ENCODE results near the gene TSPEAR.
"Not testable (repeated sequence)": the region's sequence is repeated elsewhere in the genome, so short reads cannot be mapped to it uniquely, and the experiment has no call there.

DNA sequence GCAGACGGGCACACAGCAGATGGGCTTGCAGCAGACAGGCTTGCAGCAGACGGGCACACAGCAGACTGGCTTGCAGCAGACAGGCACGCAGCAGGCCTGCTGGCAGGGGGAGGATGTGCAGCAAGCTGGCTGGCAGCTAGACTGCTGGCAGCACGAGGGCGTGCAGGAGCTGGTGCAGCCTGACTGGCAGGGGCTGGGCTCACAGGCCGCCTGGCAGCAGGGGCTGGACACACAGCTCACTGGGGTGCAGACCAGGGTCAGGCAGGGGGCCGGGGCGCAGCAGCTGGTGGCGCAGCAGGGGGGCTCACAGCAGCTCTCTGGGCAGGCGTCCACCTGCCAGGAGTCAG is 153.1 kb downstream of the TSPEAR start:
- TF ChIP-seq, protein P1, sequence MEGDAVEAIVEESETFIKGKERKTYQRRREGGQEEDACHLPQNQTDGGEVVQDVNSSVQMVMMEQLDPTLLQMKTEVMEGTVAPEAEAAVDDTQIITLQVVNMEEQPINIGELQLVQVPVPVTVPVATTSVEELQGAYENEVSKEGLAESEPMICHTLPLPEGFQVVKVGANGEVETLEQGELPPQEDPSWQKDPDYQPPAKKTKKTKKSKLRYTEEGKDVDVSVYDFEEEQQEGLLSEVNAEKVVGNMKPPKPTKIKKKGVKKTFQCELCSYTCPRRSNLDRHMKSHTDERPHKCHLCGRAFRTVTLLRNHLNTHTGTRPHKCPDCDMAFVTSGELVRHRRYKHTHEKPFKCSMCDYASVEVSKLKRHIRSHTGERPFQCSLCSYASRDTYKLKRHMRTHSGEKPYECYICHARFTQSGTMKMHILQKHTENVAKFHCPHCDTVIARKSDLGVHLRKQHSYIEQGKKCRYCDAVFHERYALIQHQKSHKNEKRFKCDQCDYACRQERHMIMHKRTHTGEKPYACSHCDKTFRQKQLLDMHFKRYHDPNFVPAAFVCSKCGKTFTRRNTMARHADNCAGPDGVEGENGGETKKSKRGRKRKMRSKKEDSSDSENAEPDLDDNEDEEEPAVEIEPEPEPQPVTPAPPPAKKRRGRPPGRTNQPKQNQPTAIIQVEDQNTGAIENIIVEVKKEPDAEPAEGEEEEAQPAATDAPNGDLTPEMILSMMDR (IDR thresholded peaks at IDR 0.05) = not testable (repeated sequence)
- TF ChIP-seq POLR2AphosphoS5 (IDR thresholded peaks at IDR 0.05; ENCODE audit: low read depth, low read length) = not testable (repeated sequence)
